ENCODE measurements around the gene SARS1. TPM values are rescaled to one million over a fixed set of nuclear protein-coding genes. Genes with fewer than 3 reads are reported as not detected.
A peak's percentile ranks its signal among the peaks of the same experiment; 100 is the strongest.

Gene SARS1
- total RNA-seq, 4 donors from 2014 or later: 83.2 to 158 (median 102) TPM

GRCh38 chr1:109252893-109253802, 39.4 kb downstream of the SARS1 start:
- peak overlapping the region in 2 of 4 donors; percentile 46 to 63 for H3K27ac ChIP-seq
- no peaks in the 10 kb centered on the region for H3K36me3 ChIP-seq
- H3K27me3 ChIP-seq: no peaks in the 10 kb centered on the region
- peaks cover 0 to 36% (median 8%) of the 10 kb centered on the region in 4 donors for H3K4me1 ChIP-seq
- no peak for DNase-seq
- H3K4me3 ChIP-seq: no peak overlapping the region
- no peak for TF ChIP-seq POLR2A (IDR thresholded peaks at IDR 0.05)
- no peak for TF ChIP-seq CTCF (IDR thresholded peaks at IDR 0.05)
- H3K9me3 ChIP-seq: no peaks in the 10 kb centered on the region

DNA sequence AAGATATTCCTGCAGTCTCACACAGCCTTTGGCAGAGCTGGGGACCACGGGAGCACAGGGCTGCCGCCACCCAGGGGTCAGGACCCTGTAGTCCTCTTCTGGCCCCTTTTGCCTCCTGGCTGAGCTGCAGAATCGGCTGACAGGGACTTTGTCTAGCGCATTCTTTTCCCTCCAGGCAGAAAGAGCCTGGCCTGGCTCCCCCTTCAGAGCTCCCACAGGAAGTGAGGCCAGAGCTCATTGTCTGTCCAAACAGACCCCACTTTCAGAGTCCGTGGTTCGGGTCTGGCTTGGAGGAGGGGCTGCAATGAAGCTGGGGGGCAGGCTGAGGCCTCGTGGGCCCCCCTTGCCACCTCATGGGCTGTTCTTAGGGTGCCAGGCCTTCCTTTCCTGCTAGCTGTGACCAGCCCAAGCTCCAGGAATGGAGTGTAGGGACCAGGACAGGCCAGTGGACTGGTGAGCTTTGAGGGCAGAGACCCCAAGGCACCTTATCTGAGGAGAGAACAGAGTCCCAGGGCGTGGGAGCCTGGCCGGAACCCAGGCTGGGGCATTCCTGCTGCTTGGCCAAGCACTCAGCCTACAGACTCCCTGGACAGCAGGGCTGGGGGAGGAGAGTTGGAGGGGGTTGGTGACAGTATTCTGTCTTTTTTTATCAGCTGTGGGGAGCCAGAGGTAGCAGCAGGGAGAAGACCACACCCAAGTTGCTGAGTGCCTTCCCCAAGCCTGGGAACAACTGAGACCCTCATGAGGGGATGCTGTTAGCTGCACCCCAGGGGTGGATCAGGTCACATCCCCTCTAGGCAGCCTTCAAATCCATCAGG, 40.3 kb downstream of the SARS1 start:
- no peak overlapping the region for H3K4me3 ChIP-seq
- no peaks in the 10 kb centered on the region for H3K27me3 ChIP-seq
- no peaks in the 10 kb centered on the region for H3K36me3 ChIP-seq
- no peaks in the 10 kb centered on the region for H3K9me3 ChIP-seq
- DNase-seq: no peak
- H3K4me1 ChIP-seq: peaks cover 0 to 34% (median 8%) of the 10 kb centered on the region in 4 donors
- TF ChIP-seq POLR2A (IDR thresholded peaks at IDR 0.05) (no peak), CTCF (IDR thresholded peaks at IDR 0.05) (no peak)
- peak overlapping the region in 2 of 4 donors; percentile 46 to 63 for H3K27ac ChIP-seq

DNA sequence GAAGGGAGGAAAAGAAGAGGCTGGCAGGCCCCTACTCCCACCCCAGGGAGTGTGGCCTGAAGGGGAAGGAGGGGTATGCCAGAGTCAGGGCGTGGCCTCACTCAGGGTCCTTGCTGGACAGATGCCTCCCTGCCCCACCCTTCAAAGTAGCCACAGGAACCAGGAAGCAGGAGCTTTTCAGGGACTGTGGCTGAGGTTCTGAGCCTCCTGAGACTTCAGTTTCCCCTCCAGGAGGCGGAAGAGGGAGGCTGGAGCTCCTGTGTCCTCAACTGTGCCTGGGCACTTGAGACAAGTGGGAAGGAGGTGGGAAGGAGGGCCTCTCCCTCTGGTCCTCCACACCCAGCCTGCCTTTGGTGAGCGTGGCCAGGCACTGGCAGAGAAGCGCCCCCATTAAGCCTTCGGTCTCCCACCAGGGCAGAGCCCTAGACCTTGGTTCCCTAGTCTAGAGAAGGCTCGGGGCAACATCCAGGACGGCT, 40.9 kb downstream of the SARS1 start:
- TF ChIP-seq CTCF (IDR thresholded peaks at IDR 0.05) (no peak), POLR2A (IDR thresholded peaks at IDR 0.05) (no peak)
- no peak overlapping the region for H3K27ac ChIP-seq
- H3K9me3 ChIP-seq: no peaks in the 10 kb centered on the region
- peaks cover 0 to 30% (median 7%) of the 10 kb centered on the region in 4 donors for H3K4me1 ChIP-seq
- no peaks in the 10 kb centered on the region for H3K36me3 ChIP-seq
- H3K4me3 ChIP-seq: no peak overlapping the region
- no peak for DNase-seq
- H3K27me3 ChIP-seq: no peaks in the 10 kb centered on the region

DNA sequence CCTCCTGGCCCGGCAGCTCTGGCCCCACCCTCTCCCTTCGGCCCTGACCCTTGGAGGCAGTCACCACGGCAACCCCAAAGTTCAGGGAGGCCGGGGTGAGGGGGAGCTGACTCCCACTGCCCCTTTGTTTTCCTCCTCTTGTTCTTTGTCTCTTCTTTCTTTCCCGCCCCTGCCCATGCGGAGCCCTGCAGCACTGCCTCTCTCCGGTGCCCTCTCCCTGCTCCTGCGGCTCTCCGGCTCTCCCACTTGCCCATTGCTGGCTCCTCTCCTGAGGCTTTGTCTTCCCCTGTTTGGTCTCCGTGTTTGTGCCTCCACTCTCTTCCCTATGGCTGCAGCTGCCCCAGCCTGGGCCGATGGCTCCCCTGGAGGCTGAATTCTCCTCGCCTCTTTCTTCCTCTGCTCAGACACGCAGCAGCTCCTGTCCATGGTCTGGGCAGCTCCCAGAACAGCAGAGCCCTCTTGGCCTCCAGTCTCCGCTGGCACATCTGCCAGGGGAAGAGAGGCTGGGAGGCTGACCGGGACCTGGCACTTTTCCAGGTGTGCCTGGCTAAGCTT, 41.5 kb downstream of the SARS1 start:
- Histone ChIP-seq H3K4me1 (peaks cover 0 to 26% (median 3%) of the 10 kb centered on the region in 4 donors), H3K27ac (no peak overlapping the region), H3K27me3 (no peaks in the 10 kb centered on the region), H3K36me3 (no peaks in the 10 kb centered on the region), H3K9me3 (no peaks in the 10 kb centered on the region), H3K4me3 (no peak overlapping the region)
- TF ChIP-seq CTCF (IDR thresholded peaks at IDR 0.05): no peak
- no peak for TF ChIP-seq POLR2A (IDR thresholded peaks at IDR 0.05)
- DNase-seq: no peak

DNA sequence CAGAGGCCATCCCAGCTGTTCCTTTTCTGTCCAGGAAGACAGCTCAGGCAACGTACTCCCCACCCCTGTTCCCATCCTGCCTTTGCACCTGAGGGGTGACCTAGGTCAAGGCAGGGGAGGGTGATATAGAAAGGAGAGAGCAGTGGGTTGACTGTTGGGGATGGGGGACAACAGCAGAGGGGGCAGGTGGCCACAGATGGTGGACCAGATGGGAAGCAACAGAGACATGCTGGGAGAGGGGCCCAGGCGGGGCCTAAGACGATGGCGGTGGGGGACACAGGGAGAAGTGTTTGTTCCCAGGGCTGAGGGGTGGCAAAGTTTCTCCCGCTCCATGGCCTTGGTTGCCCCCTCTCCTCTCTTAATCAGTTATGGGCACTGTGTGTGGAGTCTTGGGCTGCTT, 42.0 kb downstream of the SARS1 start:
- TF ChIP-seq CTCF (IDR thresholded peaks at IDR 0.05): no peak
- no peak for TF ChIP-seq POLR2A (IDR thresholded peaks at IDR 0.05)
- DNase-seq: no peak
- no peak overlapping the region for H3K27ac ChIP-seq
- no peak overlapping the region for H3K4me3 ChIP-seq
- H3K27me3 ChIP-seq: no peaks in the 10 kb centered on the region
- no peaks in the 10 kb centered on the region for H3K36me3 ChIP-seq
- no peaks in the 10 kb centered on the region for H3K9me3 ChIP-seq
- H3K4me1 ChIP-seq: peaks cover 0 to 20% (median 0%) of the 10 kb centered on the region in 4 donors

All from Peyer's patch (tissue), 4 donors.